Activated CD8-positive, alpha-beta memory T cell treated with anti-CD3 and anti-CD28 coated beads, Interleukin-2, amount 50 U/mL, for 48 hours (primary cell): ENCODE data around the gene SVBP.
"Not testable (repeated sequence)": the region's sequence is repeated elsewhere in the genome, so short reads cannot be mapped to it uniquely, and the experiment has no call there.

Source experiments
- DNase-seq: peaks from one replicate; pipeline ENCODE4 v3.0.0-alpha.2; 2020

SVBP gene

DNA sequence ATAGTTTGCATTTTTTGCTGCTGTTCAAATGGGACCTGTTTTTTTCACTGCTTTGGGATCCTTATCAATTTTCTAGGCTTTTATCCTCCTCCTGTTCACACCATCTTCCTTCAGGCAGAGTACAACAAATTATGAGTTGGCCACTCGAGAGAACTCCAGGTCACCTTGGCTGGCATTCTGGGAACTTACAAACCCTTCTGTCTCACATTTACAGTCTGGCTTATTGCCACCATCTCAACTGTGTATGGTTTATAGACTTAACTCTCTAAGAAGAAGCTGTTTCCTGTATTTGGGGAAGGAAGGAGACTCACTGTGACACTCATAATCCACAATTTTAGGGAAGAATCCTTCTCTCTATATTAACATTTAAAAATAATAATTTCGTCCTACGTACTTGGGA, 23.8 kb upstream of the SVBP start:
- no peak for DNase-seq

DNA sequence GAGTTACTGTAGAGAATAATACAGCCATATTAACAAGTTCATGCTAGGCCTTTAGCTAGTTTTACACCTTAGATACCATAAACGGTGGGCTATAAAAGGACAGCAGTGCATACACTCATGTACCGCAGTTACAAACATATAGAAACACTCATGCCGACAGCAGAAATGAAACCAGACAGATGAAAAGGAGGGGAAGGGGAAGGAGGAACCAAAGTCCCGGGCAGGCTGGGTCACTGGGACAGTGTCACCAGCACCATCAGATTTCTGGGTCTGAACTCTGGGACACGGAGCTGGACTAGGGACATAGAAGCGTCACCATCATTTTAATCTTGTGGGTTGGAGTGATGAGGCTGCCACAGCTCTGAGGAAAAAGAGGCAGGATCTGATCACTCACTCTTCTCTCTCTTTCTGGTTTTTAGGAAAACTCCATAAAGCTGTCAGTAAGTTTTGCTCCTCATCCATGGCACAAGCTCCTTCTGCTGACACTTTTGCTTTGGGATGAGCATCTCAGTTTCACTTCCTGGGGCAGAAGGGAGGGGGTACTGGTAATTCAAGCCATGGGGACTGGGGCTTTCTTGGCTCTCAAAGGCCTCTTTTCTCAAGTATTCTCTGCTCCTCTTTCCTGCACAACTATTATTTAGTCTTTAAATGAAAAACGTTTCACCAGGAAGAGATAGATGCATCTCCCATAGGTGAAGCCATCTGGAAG, 21.4 kb upstream of the SVBP start:
- no peak for DNase-seq

DNA sequence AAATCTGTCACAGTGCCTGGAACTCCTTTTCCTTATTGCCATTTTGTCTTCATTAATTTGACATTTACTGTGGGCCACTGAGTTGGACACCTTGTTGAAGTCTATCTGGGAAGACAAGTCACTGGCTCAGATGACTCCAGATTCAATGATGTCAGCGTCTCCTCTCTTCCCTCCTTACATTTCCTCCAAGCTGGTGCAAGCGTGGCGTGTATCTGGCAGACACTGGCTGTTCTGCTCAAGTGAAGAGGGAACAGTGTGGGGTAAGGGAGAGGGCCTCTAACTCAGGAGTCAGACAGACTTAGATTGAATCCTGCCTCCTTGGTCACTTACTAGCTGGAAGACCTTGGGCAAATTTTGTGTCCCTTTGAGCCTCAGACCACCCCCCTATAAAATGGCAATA, 20.5 kb upstream of the SVBP start:
- no peak for DNase-seq

DNA sequence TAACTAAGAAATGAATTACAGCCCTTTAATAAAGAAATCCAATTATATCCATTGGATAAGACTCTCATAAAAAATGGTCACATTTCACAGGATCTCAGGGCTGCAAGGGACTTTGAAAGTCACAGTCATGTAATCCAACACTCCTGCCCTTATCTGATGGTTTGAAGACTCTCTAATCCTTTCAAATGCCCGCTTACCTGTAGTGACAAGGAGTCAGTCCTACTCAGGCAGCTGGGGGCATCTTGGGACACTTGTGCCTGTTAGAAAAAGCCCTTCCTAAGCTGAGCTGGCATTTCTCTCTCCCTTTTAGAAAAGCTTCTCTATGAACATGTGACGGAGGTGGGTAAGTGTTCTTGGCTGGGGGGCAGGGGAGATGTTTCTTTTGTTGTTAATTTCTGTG, 18.2 kb upstream of the SVBP start:
- DNase-seq, result no peak

DNA sequence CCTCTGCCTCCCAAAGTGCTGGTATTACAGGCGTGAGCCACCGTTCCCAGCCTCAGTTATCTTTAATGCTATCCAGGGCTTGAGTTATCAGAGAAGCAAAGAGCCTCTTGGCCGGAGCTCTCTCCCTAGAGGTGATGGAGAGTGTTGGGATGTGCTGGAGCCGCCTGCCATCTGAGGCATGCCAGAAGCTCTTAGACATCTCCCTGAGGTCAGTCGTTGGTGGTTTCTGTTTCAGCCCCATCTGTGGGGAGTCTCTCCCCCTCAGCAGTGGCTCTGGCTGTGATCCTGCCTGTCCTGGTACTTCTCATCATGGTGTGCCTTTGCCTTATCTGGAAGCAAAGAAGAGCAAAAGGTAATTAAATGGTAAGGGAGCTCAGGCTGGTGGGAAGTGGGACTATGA, 17.6 kb upstream of the SVBP start:
- DNase-seq, result no peak

DNA sequence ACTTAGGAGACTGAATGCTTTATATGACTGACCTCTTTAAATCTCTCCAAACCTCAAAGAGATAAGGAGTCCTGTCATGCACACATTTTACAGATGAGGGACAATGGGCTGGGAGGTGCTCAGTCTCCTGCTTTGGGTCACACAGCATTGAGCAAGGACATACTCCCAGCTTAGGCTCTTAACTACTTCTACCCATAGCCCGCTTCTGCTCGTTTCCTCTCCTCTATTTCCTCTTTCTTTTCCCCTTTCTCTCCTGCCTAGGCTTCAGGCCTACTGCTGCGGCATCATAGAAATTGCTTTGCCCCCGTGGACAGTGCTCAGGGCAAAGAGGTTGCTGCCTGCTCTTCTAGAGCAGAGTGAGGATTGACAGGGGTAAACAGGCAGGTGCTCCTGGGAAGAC, 16.8 kb upstream of the SVBP start:
- no peak for DNase-seq

DNA sequence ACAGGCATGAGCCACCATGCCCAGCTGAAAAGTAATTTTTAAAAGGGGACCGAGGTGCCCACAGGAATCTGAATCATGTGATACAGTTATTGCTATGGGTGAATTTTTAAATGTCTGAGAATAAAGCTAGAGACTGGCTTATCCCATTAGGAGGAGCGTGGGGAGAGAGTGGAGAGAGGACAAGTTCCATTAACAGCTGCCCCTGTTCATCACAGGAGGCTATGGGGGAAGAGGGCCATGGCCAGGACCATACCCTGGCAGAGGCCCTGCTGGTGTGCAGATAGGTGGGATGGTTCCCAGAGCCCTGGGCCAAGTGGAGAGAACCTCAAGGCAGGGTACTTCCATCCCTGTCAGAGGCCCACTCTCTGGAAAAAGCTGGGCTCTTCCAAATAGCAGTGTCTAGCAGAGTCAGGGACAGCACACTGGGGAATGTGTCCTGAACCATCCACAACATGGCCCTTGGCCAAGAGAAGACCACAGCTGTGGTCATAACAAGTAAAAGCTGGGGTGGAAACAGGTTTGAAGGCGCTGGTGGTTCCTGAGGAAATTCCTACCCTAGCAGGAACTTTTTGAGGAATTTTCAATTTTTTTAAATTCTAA, 15.5 kb upstream of the SVBP start:
- no peak for DNase-seq

DNA sequence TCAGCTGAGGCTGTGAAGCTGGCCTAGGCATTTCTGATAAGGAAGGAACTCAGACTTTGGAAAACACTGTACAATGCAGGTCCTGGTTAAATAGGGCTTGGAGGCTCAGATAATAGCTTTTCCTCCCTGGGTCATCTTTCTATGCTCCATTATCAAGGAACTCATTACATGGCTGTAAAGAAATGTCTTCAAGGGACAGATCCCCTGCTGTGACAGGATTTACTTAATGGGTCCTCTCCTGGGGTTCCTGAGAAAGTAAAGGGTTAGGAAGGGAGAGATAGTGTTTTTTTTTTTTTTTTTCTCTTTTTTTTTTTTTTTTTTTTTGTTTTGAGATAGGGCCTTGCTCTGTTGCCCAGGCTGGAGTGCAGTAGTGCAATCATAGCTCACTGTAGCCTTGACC, 14.1 kb upstream of the SVBP start:
- no peak for DNase-seq

DNA sequence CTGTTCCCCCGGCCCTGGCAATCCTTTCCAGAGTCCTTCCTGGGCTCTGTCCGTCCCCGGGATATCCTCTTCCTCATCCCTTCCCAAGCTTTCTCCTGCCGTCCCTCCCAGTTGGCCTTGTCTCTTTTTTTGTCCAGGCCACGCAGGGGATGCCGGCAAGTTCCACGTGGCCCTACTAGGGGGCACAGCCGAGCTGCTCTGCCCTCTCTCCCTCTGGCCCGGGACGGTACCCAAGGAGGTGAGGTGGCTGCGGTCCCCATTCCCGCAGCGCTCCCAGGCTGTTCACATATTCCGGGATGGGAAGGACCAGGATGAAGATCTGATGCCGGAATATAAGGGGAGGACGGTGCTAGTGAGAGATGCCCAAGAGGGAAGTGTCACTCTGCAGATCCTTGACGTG, 13.4 kb upstream of the SVBP start:
- DNase-seq, result no peak

DNA sequence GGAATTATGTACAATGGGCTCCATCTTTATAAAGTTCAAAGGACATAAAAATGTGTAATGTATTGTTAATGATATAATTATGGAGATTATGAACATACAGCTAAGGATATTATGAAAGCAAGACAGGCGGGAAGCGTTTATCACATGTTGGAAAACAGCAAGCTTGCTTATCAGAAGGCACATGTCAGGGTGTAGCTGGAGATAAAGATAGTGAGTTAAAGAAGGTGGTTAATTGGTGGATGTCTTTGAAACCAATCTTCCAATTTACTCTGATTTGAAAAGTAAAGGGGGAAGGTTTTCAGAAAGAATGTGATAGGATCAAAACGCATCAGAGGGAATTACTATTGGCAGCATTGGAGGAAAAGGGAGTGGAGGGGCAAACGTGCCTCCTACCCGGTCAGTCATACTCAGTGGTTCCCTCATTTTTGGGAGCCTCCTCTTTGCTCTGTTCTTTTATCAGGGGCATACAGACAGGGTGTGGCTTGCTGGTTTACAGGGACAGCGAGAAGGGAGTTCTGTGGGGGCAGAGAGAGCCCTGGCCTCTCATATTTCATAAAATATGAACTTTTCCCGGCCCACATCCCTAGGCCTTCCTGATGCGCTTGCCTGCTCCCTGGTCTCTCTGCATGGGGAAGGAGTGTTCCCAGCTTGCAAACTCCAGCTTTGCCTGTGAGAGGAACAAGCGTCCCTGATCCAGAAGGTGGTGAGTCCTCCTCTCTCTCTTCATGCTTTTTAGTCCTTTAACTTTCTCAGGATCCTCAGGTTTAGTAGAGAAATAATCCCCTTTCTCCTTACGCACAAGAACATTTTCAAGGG, 8.0 kb upstream of the SVBP start:
- no peak for DNase-seq

DNA sequence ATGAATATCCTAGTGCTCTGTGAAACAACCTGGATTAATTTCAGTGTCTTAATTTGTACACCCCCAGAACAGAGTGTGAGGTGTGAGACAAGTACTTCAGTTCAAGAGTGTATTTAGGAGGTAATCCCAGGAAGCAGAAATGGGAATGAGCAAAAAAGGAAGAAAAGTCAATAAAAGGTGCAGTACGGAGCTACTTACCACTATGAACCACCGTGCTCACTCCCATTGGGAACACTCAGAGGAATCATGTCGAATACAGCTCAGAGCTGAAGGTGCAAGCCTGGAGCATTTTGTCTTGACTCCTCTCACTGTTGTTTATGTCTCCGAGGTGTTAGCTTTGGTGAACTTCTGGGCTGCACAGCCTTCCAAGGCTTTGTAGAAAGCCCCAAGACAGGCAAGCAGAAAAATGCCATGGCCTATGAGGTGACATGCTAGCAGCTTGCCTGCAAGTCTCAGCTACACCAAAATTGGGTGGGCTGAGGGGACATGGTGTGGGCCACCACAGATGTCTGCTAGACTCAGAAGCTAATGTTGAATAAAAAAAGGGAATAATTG, 7.4 kb upstream of the SVBP start:
- DNase-seq, result no peak

DNA sequence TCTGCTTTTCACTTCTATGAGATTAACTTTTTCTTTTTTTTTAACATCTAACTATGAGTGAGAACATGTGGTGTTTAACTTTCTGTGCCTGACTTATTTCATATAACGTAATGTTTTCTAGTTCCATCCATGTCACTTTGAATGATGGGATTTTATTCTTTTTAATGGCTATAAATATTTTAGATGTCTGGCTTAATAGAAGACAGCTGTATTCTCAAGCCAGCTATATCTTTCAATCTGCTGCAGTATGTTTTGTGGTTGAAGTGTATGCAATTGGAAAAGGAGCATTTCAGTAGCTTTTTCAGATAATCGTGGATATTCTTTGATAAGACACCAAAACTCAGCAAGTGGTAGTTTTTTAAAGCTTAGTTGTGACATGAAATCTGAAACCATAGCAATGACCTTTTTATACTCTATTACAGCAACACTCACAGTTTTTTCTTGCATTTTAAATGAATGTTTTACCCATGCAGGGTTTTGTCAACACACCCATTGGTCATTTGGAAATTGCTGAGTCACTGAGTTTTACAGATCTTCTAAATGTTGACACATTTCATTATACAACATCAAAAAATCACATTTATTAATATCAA, 5.7 kb upstream of the SVBP start:
- DNase-seq, result no peak

DNA sequence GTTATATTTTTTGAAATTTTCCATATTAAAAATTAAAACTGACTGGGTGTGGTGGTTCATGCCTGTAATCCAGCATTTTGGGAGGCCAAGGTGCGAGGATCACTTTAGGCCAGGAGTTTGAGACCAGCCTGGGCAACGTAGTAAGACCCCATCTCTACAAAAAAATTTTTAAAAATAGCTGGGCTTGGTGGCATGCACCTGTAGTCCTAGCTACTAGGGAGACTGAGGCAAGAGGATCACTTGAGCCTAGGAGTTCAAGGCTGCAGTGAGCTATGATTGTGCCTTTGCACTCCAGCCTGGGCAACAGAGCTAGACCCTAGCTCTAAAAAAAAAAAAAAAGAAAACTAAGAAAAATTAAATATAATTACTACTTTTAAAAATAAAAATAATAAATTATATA, 4.5 kb upstream of the SVBP start:
- no peak for DNase-seq

DNA sequence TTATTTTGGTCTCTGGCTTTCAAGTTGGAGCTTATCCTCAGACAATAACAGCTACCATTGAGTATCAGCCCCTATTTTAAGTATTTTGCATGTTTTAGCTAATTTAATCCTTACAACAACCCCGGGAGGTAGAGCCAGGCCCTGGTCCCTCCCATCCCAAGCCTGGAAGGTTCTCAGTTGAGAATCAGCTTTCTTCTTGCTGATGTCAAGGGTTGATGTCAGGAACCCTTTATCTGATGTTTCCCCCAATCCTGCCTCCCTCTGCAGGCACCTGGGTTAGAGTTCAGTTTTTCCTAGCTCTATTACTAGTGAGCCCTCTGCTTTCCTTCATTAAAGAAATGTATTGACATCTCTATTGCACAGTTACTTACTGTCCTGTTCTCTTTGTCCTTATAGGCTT, 3.6 kb upstream of the SVBP start:
- DNase-seq, result no peak

DNA sequence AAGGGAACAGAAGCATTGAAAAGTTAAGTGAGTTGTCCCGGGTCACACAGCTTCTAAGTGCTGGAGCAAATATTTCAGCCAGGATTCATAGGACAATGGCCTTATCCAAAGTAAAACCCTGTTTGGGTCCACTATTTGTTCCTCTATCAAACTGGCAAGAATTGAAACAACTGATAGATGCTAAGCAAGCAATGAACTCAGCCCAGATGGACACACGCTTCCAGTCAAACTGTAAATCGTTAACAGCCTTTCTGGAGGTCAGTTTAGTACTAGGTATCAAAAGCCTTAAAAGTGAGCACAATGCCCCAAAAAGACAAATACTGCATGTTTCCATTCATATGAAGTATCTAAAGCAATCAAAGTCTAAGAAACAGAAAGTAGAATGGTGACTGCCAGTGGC, 779 bp upstream of the SVBP start:
- no peak for DNase-seq

DNA sequence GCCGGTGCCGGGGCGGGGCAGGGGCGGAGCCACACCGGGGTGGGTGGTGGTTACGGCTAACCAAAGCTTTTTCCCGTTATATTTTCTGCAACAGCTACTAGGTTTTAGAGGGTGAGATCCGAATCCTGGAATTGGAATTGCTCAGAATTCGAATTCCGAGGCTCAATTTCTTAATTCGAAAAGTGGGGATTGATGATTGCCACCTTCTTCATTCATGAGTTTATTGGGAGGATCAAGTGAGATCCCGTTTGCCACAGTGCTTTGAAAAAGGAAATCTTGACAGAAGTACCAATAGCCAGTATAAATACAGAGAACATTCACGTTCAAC, 207 bp upstream of the SVBP start:
- DNase-seq, result no peak

DNA sequence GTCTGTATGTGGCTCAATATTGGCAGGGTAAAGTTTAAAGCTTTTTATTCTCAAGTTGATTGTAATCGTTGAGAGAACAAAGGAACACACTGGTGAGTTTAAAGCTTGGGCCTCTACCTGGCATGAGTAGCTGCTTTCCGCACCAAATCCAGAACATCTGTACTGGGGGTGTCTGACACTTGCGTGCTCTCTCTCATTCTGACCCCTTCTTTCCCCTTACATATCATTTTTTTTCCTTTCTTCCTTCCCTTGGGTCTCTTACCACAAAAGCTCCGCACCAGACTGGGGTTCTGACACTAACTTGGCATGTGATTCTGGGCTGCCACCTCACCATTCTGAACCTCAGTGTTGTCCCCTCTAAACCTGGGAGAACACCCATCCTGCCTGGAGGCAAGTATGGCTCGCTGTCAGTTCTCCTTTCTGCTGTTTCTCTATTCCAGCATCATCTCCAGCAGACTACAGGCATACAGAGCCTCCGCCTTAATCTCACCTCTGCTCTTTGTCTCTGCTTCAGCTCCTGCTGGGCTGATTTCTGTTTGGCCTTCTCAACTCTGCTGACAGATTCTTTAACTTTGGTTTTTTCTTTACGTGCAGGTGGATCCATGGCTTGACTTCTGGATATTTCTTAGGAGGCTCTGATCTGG, 1.1 kb downstream of the SVBP start:
- no peak for DNase-seq

DNA sequence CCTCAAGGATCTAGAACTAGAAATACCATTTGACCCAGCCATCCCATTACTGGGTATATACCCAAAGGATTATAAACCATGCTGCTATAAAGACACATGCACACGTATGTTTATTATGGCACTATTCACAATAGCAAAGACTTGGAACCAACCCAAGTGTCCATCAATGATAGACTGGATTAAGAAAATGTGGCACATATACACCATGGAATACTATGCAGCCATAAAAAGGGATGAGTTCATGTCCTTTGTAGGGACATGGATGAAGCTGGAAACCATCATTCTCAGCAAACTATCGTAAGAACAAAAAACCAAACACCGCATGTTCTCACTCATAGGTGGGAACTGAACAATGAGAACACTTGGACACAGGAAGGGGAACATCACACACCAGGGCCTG, 2.4 kb downstream of the SVBP start:
- not testable (repeated sequence) for DNase-seq

DNA sequence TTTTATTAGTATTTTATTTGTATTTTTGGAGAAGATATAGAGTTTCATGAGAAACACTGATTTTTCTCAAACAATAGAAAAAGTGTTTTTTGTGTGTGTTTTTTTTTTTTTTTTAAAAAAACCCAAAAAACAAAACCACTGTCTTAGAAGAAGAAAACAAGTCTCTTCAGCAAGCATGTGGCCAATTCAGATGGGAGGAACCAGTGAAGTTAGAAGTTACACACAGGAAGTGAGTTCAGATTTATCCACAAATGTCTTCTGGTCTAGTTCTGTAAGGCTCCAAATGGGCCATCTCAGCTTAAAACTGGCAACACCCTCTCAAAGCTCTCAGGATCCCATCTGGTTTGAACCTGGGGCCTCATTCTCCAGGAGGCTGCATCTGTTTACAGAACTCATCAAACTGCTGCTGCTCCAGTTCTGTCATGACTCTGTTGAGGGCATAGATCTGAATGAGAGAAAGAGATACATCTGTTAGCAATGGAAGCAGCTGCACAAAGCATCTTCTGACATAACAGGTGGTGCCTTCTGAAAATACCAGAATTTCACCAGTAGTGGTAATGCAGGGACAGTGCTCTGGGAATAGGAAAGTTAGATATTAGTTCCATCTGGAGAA, 10.0 kb downstream of the SVBP start:
- DNase-seq, result no peak

DNA sequence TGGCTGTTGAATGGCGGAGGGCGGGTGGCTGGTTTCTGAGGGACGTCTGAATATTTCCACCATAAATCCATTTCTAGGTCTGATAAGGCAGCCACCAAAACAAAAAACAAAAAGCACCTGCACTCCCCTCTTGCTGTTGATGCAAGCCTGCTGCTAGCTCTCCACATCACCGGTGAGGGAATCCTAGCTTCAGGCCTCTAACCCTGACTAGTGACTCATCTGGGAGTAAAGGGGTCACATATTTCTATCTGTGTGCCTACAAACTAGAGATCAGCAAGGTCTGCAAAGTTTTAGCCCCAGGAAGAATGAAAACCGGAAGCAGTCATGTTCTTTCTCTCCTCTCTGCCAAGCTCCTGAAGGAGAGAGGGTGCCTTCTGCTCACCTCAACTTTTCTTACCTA, 10.6 kb downstream of the SVBP start:
- DNase-seq, result no peak

DNA sequence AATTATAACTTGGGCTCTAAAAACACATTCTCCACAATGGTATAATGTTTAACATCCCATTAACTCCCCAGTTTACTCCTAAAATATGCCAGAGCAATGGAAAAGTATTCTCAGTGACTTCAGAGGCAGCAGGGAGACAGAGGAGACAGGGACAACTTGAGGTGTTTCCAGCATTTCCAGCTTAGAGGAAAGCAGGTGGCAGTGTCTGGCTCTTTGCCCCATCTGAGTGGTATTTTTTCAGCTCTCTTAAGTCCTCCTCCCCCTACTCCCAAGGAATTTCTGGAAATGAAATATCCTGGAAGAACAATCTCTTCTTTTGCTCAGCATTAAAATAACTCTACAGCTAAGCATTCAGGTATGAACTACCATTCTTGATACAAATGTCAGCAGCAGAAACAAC, 11.0 kb downstream of the SVBP start:
- no peak for DNase-seq

DNA sequence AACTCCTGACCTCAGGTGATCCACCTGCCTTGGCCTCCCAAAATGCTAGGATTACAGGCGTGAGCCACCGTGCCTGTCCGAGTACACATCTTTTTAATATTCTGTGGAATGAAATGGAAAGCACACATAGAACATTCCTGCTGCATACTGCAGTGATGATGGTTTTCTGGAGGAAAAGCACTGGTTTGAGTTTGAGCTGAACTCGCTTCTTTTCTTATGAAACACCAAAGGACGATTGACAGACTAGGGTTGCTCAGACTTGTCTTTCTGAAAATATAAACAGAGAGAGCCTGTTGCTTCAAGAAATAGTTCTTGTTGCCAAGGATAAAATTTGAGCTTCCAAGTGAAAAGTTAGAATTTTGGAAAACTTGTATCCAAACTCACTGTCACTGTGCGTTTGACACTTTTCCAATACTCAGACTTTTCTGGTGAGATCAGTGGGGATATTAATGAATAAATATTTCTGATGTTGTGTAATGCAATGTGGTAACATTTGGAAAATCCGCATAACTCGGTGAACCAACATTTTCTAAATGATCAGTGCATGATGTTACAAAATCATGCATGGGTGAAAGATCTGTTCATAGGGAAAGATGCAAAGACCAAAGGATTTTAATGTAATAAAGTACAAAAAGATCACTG, 15.2 kb downstream of the SVBP start:
- DNase-seq, result no peak
